Immature natural killer cell (primary cell): ENCODE measurements around the gene PAX3. TPM values are rescaled to one million over a fixed set of nuclear protein-coding genes. Genes with fewer than 3 reads are reported as not detected.

Experiments used
- DNase-seq, 3 donors: peaks; one replicate each; pipeline ENCODE4 v3.0.0; 2022; ENCODE audit warnings: mixed read lengths in 1 of 3
- H3K27ac Mint-ChIP-seq, 6 donors: one replicate each; pipeline ENCODE4 v1.8.0; 2020; ENCODE audit warnings: mixed read lengths in 6 of 6, mild to moderate bottlenecking in 5 of 6, inconsistent platforms in 4 of 6, moderate library complexity in 3 of 6
- H3K27me3 Mint-ChIP-seq, 3 donors: one replicate each; pipeline ENCODE4 v1.8.0; 2020 to 2021; ENCODE audit warnings: low read depth in 3 of 3, mild to moderate bottlenecking in 3 of 3, mixed read lengths in 3 of 3, moderate library complexity in 3 of 3, inconsistent platforms in 1 of 3
- H3K36me3 Mint-ChIP-seq, 3 donors: one replicate each; pipeline ENCODE4 v1.8.0; 2020; ENCODE audit warnings: mixed read lengths in 3 of 3, inconsistent platforms in 2 of 3, mild to moderate bottlenecking in 2 of 3
- H3K4me1 Mint-ChIP-seq, 2 donors: one replicate each; pipeline ENCODE4 v1.8.0; 2020; ENCODE audit warnings: inconsistent platforms in 2 of 2, mild to moderate bottlenecking in 2 of 2, mixed read lengths in 2 of 2, moderate library complexity in 1 of 2
- H3K4me3 Mint-ChIP-seq, 5 donors: one replicate each; pipeline ENCODE4 v1.8.0; 2020; ENCODE audit warnings: mild to moderate bottlenecking in 5 of 5, mixed read lengths in 5 of 5, inconsistent platforms in 3 of 5, moderate library complexity in 3 of 5
- H3K9me3 Mint-ChIP-seq, 6 donors: one replicate each; pipeline ENCODE4 v1.8.0; 2020; ENCODE audit warnings: mild to moderate bottlenecking in 6 of 6, mixed read lengths in 6 of 6, inconsistent platforms in 4 of 6, moderate library complexity in 3 of 6
- polyA plus RNA-seq, 3 donors: library from polyadenylated mRNA; unstranded; fragments of 300-500 nt; fragmentation: Illumina TruSeq; gene quantifications; one replicate each; pipeline ENCODE4 v1.2.3, GENCODE V29; 2021

PAX3 gene
- polyA plus RNA-seq, 3 donors from 2014 or later = not detected

GRCh38 chr2:222318712-222319585 is 20.2 kb upstream of the PAX3 start:
- no peak overlapping the region for H3K27ac Mint-ChIP-seq
- H3K4me3 Mint-ChIP-seq = peak overlapping the region in 4 of 5 donors; percentile 24 to 72 (median 32)
- peaks cover 4 to 7% of the 10 kb centered on the region in 2 donors for H3K4me1 Mint-ChIP-seq
- peaks cover 5 to 15% (median 15%) of the 10 kb centered on the region in 3 donors for H3K27me3 Mint-ChIP-seq
- H3K9me3 Mint-ChIP-seq = peaks cover 0 to 8% (median 0%) of the 10 kb centered on the region in 6 donors
- DNase-seq = no peak
- peaks cover 0 to 4% (median 0%) of the 10 kb centered on the region in 3 donors for H3K36me3 Mint-ChIP-seq

DNA sequence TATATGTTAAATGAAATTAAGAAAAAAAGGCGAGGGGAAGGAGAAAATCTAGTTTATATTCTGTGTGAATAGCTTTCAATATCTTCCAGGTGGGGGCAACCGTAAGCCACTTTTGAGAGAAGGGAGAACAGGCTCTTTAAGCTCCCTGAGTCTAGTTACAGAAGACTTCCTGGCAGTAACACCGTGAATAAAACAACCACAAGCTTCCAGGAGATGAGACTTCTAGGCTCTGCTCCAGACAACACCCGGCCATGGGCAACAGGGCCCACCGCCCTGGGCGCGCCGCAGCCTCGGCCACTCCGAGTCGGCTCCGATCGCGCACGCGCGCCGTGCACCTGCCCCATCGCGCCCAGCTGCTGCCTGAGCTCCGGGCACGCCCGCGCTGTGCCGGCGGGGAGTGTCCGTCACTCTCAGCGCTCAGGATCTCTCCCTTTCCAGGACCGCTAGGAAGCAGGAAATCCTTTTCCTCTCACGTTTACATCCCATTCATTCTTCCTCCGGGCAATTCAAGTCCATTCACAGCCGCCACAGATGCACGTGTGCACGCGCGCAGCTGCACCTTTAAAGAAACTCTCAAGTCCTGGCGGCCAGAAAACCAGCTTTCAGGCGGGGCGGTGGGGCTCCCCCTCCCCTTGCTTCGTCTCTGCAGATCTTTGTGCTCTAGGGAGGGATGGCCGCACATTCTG is 19.4 kb upstream of the PAX3 start:
- DNase-seq = no peak
- Mint-ChIP-seq H3K4me1 (peaks cover 4 to 7% of the 10 kb centered on the region in 2 donors), H3K9me3 (peaks cover 0 to 9% (median 0%) of the 10 kb centered on the region in 6 donors), H3K27ac (no peak overlapping the region), H3K27me3 (peaks cover 9 to 20% (median 15%) of the 10 kb centered on the region in 3 donors), H3K4me3 (peak overlapping the region; percentile 10 to 72 (median 26)), H3K36me3 (peaks cover 0 to 4% (median 0%) of the 10 kb centered on the region in 3 donors)

- Mint-ChIP-seq H3K4me3 (no peak overlapping the region), H3K36me3 (peaks cover 0 to 11% (median 0%) of the 10 kb centered on the region in 3 donors), H3K27me3 (peaks cover 15 to 19% (median 18%) of the 10 kb centered on the region in 3 donors), H3K9me3 (peaks cover 0 to 17% (median 4%) of the 10 kb centered on the region in 6 donors), H3K27ac (no peak overlapping the region), H3K4me1 (peaks cover 2% of the 10 kb centered on the region in 2 donors)
- no peak for DNase-seq
Measured at GRCh38 chr2:222315443-222316121, 16.8 kb upstream of the PAX3 start.

DNA sequence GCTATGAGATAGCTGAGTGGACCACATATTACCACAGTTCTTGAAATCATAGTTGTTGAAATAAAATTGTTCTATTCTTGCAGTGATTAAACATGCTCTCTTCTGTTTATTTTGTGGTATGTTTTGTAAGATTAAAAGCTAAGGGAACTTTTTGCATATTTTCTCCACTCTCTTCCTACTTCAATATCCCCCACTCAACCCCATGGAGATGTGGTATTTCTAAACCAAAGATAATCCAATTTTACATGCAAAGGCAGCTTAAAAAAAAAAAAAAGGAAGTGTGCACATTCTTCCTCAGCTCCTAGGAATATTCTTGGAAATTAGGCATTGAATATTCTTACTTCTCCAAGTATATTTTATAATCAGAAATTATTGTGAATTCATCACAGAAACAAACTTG is 15.0 kb upstream of the PAX3 start:
- H3K9me3 Mint-ChIP-seq = peaks cover 2 to 24% (median 10%) of the 10 kb centered on the region in 6 donors
- H3K36me3 Mint-ChIP-seq = peaks cover 0 to 11% (median 0%) of the 10 kb centered on the region in 3 donors
- no peak overlapping the region for H3K27ac Mint-ChIP-seq
- no peak for DNase-seq
- peaks cover 21 to 34% (median 27%) of the 10 kb centered on the region in 3 donors for H3K27me3 Mint-ChIP-seq
- peak overlapping the region in 1 of 5 donors; percentile 40 for H3K4me3 Mint-ChIP-seq
- H3K4me1 Mint-ChIP-seq = peaks cover 0 to 2% of the 10 kb centered on the region in 2 donors

- DNase-seq = no peak
- no peak overlapping the region for H3K27ac Mint-ChIP-seq
- H3K9me3 Mint-ChIP-seq = peaks cover 3 to 30% (median 12%) of the 10 kb centered on the region in 6 donors
- peaks cover 29 to 41% (median 36%) of the 10 kb centered on the region in 3 donors for H3K27me3 Mint-ChIP-seq
- H3K36me3 Mint-ChIP-seq = peaks cover 4 to 11% (median 7%) of the 10 kb centered on the region in 3 donors
- no peaks in the 10 kb centered on the region for H3K4me1 Mint-ChIP-seq
- H3K4me3 Mint-ChIP-seq = no peak overlapping the region
Measured at GRCh38 chr2:222311978-222312738, 13.4 kb upstream of the PAX3 start.

GRCh38 chr2:222311319-222311977 is 12.7 kb upstream of the PAX3 start:
- Mint-ChIP-seq H3K36me3 (peaks cover 4 to 11% (median 7%) of the 10 kb centered on the region in 3 donors), H3K4me3 (peak overlapping the region in 1 of 5 donors; percentile 40), H3K9me3 (peaks cover 3 to 31% (median 12%) of the 10 kb centered on the region in 6 donors), H3K27ac (no peak overlapping the region), H3K27me3 (peaks cover 29 to 47% (median 36%) of the 10 kb centered on the region in 3 donors), H3K4me1 (peaks cover 0 to 1% of the 10 kb centered on the region in 2 donors)
- DNase-seq = no peak

DNA sequence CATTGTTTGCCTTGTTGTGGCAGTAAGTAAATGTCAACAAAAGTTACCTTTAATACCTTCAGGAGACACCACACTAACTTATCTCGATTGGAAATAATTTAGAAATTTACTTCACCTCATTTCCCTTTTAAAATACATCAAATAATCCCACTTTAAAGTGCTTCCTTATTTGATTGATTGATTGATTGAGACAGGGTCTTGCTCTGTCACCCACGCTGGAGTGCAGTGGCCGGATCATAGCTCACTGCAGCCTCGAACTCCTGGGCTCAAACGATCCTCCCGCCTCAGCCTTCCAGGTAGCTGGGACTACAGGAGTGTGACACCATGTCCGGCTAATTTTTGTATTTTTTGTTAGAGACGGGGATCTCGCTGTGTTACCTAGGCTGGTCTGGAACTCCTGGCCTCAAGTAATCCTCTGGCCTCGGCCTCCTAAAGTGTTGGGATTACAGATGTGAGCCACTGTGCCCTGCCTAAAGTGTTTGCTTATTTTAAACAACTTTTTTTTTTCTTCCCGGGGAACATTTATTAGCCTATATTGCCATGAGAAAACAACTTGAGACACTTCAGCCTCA is 12.0 kb upstream of the PAX3 start:
- H3K27me3 Mint-ChIP-seq = peaks cover 35 to 48% (median 36%) of the 10 kb centered on the region in 3 donors
- H3K4me1 Mint-ChIP-seq = peaks cover 0 to 6% of the 10 kb centered on the region in 2 donors
- peak overlapping the region in 1 of 5 donors; percentile 40 for H3K4me3 Mint-ChIP-seq
- H3K9me3 Mint-ChIP-seq = peaks cover 3 to 31% (median 12%) of the 10 kb centered on the region in 6 donors
- H3K36me3 Mint-ChIP-seq = peaks cover 4 to 11% (median 7%) of the 10 kb centered on the region in 3 donors
- H3K27ac Mint-ChIP-seq = no peak overlapping the region
- no peak for DNase-seq

DNA sequence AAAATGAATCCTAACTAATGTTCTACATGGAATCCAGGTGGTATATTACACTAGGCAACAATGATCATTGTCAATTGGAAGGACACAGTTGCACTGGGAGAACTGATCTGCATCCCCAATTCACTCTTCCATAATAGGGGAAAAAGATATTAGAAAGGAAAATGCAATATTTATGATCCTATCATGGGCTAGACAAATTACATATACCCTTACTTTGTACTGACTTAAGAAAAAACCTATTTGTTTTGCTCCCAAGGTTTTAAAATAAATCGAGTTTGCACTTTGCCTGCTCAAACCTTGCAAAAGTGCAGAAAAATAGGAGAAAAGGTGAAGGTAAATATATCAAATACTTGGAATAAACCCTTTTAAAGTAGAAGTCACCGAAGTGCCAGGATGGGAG is 11.0 kb upstream of the PAX3 start:
- Mint-ChIP-seq H3K4me1 (peaks cover 6 to 15% of the 10 kb centered on the region in 2 donors), H3K27ac (no peak overlapping the region), H3K4me3 (no peak overlapping the region), H3K27me3 (peaks cover 37 to 55% (median 44%) of the 10 kb centered on the region in 3 donors), H3K36me3 (peaks cover 7 to 14% (median 7%) of the 10 kb centered on the region in 3 donors), H3K9me3 (peaks cover 3 to 35% (median 12%) of the 10 kb centered on the region in 6 donors)
- no peak for DNase-seq

GRCh38 chr2:222309361-222309760 is 10.6 kb upstream of the PAX3 start:
- H3K4me1 Mint-ChIP-seq = peaks cover 7 to 18% of the 10 kb centered on the region in 2 donors
- no peak overlapping the region for H3K27ac Mint-ChIP-seq
- peaks cover 3 to 37% (median 12%) of the 10 kb centered on the region in 6 donors for H3K9me3 Mint-ChIP-seq

DNA sequence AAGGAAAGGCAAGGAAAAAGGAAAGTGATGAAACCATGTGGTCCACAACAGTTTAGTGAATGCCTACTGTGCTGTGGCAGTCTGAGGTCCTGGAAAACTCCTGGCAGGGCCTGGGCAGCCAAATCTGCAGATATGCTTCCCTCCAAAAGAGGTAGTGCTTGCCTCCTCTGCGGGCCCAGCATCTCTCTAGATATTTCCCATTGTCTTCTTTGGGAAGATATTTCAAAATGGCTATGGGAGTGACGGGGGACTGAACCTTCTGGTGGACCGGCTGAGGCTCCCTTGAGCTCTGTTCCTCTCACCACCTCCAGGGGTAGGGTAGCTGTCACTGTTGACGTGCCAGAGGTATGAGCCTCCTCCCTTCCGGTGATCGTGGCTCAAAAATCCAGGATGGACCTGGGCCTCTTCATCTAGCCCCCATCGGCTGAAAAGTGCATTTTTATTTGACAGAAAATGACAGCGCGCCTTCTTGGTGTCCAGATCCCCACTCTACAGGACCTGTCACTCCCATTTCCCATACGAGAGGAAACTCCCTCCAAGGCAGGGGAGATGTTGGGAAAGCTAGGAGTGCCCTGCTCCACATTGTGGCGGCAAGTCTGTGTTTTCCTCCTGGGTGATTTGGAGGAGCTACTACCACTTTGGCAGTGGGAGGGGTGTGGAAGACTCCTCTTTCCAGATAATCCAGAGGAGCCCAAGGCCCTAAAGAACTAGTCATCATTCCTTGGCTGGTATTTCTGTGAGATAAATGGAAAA is 9.4 kb upstream of the PAX3 start:
- DNase-seq = no peak
- Mint-ChIP-seq H3K4me3 (no peak overlapping the region), H3K4me1 (peaks cover 7 to 18% of the 10 kb centered on the region in 2 donors), H3K36me3 (peaks cover 7 to 13% (median 9%) of the 10 kb centered on the region in 3 donors), H3K27me3 (peaks cover 40 to 59% (median 48%) of the 10 kb centered on the region in 3 donors), H3K9me3 (peaks cover 3 to 38% (median 12%) of the 10 kb centered on the region in 6 donors), H3K27ac (no peak overlapping the region)

More at GRCh38 chr2:222309361-222309760, 10.6 kb upstream of the PAX3 start:
- Mint-ChIP-seq H3K36me3 (peaks cover 7 to 14% (median 7%) of the 10 kb centered on the region in 3 donors), H3K27me3 (peaks cover 40 to 58% (median 44%) of the 10 kb centered on the region in 3 donors), H3K4me3 (no peak overlapping the region)
- no peak for DNase-seq

DNA sequence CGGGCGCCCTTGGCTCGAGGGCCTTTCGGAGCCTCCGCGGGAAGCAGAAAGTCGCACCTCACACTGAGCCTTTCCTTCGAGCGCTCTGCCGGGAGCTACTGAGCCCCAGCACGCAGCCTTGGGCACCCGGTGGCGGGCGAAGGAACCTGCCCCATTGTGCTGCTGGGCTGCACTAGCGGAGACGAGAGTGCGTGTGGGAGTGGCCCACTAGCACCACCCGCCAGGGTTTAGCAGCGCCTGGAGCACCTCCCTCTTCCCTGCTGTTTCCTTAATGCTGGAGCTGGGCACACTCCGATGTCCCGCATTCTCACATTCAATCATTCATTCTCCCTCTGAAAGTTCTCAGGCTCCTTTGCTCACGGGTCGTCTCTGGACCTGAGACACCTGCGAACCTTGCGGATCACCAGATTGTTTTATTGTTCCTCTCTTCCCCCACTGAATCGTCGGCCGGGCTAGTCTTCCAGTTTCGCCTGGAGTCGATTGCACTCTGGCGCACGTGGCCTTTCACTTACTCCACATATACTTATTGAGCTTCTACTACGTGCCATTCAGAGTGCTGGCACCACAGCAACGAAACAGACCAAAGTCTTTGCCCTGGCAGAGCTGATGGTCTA is 8.5 kb upstream of the PAX3 start:
- Mint-ChIP-seq H3K27ac (no peak overlapping the region), H3K27me3 (peaks cover 46 to 63% (median 52%) of the 10 kb centered on the region in 3 donors), H3K9me3 (peaks cover 3 to 39% (median 12%) of the 10 kb centered on the region in 6 donors), H3K4me1 (peaks cover 8 to 23% of the 10 kb centered on the region in 2 donors), H3K4me3 (peak overlapping the region in 4 of 5 donors; percentile 32 to 53 (median 41)), H3K36me3 (peaks cover 7 to 15% (median 15%) of the 10 kb centered on the region in 3 donors)
- DNase-seq = no peak
